Panc1 (cell line): ENCODE data around the gene FBLN7. TPM values are rescaled to one million over a fixed set of nuclear protein-coding genes. Genes with fewer than 3 reads are reported as not detected.

Source experiments
- ATAC-seq: fragments of 200-7000 bp; cut with Tn5 transposase; 2 replicates; pipeline ENCODE4 v1.9.1; 2020; ENCODE audit warnings: mild to moderate bottlenecking, moderate library complexity
- BruUV-seq: library from RNA; stranded (reverse); fragments of 400-500 nt; replicated peaks from 2 replicates; lab custom pipeline; 2021; lab: Mats Ljungman, UMichigan
- CTCF ChIA-PET: fragments of 300-600 bp; sonication (Branson Sonifier 250); formaldehyde crosslinking; loops from one replicate; lab custom pipeline; 2022; ENCODE audit warnings: antibody characterized with exemption; lab: Charles Lee
- POLR2A ChIA-PET: fragments of 300-600 bp; sonication (Branson Sonifier 250); formaldehyde crosslinking; loops from one replicate; lab custom pipeline; 2022; ENCODE audit warnings: antibody characterized with exemption; lab: Charles Lee
- DNase-seq: peaks from one replicate; pipeline ENCODE4 v3.0.0-alpha.2; 2010; ENCODE audit warnings: low read depth, low spot score
- H3K27ac ChIP-seq: 2 replicates; pipeline ENCODE4 v1.5.1; 2011; ENCODE audit warnings: mild to moderate bottlenecking, low read length, inconsistent platforms
- H3K27me3 ChIP-seq: fragments of 200-500 bp; sonication (Bioruptor generic); 2 replicates; pipeline ENCODE4 v1.6.0; 2014; ENCODE audit warnings: low read length, inconsistent platforms; ENCODE audit not compliant: control insufficient read depth, insufficient read depth
- H3K36me3 ChIP-seq: fragments of 200-500 bp; sonication (Bioruptor generic); 2 replicates; pipeline ENCODE4 v1.5.1; 2014; ENCODE audit warnings: inconsistent platforms, mild to moderate bottlenecking, low read length, moderate library complexity; ENCODE audit not compliant: control insufficient read depth, insufficient read depth
- H3K4me1 ChIP-seq: 2 replicates; pipeline ENCODE4 v1.5.1; 2011; ENCODE audit warnings: inconsistent platforms, mild to moderate bottlenecking, low read length, moderate library complexity; ENCODE audit not compliant: control insufficient read depth, insufficient read depth
- H3K4me3 ChIP-seq, 2 experiments: 2 replicates each; pipeline ENCODE4 v1.5.1; 2011 to 2012; ENCODE audit warnings: low read depth in 2 of 2, low read length in 2 of 2, mild to moderate bottlenecking in 2 of 2, inconsistent platforms in 1 of 2, moderate library complexity in 1 of 2
- H3K9me3 ChIP-seq: fragments of 200-500 bp; sonication (Bioruptor generic); 2 replicates; pipeline ENCODE4 v1.5.1; 2014; ENCODE audit warnings: low read depth, mild to moderate bottlenecking, inconsistent platforms, low read length, moderate library complexity; ENCODE audit not compliant: control insufficient read depth, insufficient read depth
- POLR2AphosphoS5 ChIP-seq: IDR thresholded peaks from 2 replicates; pipeline ENCODE4 v1.6.1; 2012; ENCODE audit warnings: mild to moderate bottlenecking, low read depth, low read length, moderate library complexity
- REST ChIP-seq, 2 experiments: IDR thresholded peaks; 2 replicates each; pipeline ENCODE4 v1.6.1; 2011 to 2012; ENCODE audit warnings: low read depth in 2 of 2, control low read depth in 1 of 2, low read length in 1 of 2, mild to moderate bottlenecking in 1 of 2, moderate library complexity in 1 of 2; ENCODE audit not compliant: insufficient read depth in 1 of 2
- SIN3A ChIP-seq: IDR thresholded peaks from 2 replicates; pipeline ENCODE4 v1.6.1; 2012; ENCODE audit warnings: low read depth, mild to moderate bottlenecking, low read length, moderate library complexity, borderline replicate concordance; ENCODE audit not compliant: insufficient read depth
- TCF7L2 ChIP-seq: IDR thresholded peaks from 2 replicates; pipeline ENCODE4 v1.6.1; 2011; ENCODE audit warnings: mild to moderate bottlenecking, low read depth, low read length, inconsistent platforms
- in situ Hi-C: cut with HindIII; loops from 2 replicates; pipeline ENCODE4 v1.10.0; 2016; ENCODE audit warnings: low sequenced_read_pairs, low pct_unique_long_range_greater_than_20kb
- intact Hi-C: fragments of 100-400 bp; cut with micrococcal nuclease; formaldehyde crosslinking; loops from one replicate; pipeline ENCODE4 v1.10.0; 2022; ENCODE audit not compliant: unreplicated experiment
- total RNA-seq: library from RNA; stranded (reverse); gene quantifications from one replicate; pipeline ENCODE4 v1.2.1, GENCODE V29; 2021; ENCODE audit not compliant: unreplicated experiment
- TF ChIP-seq, protein P1 (sequence below): fragments of 450-650 bp; IDR thresholded peaks from 2 replicates; pipeline ENCODE4 v1.5.1; 2017; ENCODE audit warnings: mild to moderate bottlenecking

The FBLN7 gene
- total RNA-seq, 1 experiment from 2014 or later: 0.95 TPM

GRCh38 chr2:112187805-112188596 is 49.8 kb downstream of the FBLN7 start:
- Histone ChIP-seq H3K27me3 (no peaks in the 10 kb centered on the region; the same call in 1 of the 2 replicates), H3K4me3 (no peak overlapping the region), H3K9me3 (no peaks in the 10 kb centered on the region), H3K27ac (no peak overlapping the region), H3K36me3 (no peaks in the 10 kb centered on the region), H3K4me1 (no peaks in the 10 kb centered on the region)
- ATAC-seq (no peak), DNase-seq (no peak)
- in situ Hi-C loops: no loop called here
- ChIA-PET POLR2A (no interaction called here), CTCF (no interaction called here)
- no TSS peak for BruUV-seq
- intact Hi-C loops: no loop called here
- TF ChIP-seq REST (IDR thresholded peaks at IDR 0.05; ENCODE audit: insufficient read depth in 1 of 2, low read depth in 2 of 2, low read length in 1 of 2) (no peak), SIN3A (no peak), POLR2AphosphoS5 (no peak), TCF7L2 (no peak)
- TF ChIP-seq, protein P1, sequence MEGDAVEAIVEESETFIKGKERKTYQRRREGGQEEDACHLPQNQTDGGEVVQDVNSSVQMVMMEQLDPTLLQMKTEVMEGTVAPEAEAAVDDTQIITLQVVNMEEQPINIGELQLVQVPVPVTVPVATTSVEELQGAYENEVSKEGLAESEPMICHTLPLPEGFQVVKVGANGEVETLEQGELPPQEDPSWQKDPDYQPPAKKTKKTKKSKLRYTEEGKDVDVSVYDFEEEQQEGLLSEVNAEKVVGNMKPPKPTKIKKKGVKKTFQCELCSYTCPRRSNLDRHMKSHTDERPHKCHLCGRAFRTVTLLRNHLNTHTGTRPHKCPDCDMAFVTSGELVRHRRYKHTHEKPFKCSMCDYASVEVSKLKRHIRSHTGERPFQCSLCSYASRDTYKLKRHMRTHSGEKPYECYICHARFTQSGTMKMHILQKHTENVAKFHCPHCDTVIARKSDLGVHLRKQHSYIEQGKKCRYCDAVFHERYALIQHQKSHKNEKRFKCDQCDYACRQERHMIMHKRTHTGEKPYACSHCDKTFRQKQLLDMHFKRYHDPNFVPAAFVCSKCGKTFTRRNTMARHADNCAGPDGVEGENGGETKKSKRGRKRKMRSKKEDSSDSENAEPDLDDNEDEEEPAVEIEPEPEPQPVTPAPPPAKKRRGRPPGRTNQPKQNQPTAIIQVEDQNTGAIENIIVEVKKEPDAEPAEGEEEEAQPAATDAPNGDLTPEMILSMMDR: no peak

GRCh38 chr2:112189001-112189556 is 50.9 kb downstream of the FBLN7 start:
- POLR2A ChIA-PET: no interaction called here
- TF ChIP-seq POLR2AphosphoS5 (no peak), SIN3A (no peak), TCF7L2 (no peak), REST (IDR thresholded peaks at IDR 0.05; ENCODE audit: insufficient read depth in 1 of 2, low read depth in 2 of 2, low read length in 1 of 2) (no peak)
- TF ChIP-seq, protein P1: no peak
- in situ Hi-C loops: no loop called here
- no TSS peak for BruUV-seq
- Histone ChIP-seq H3K27ac (no peak overlapping the region), H3K4me1 (no peaks in the 10 kb centered on the region), H3K36me3 (no peaks in the 10 kb centered on the region), H3K27me3 (no peaks in the 10 kb centered on the region; the same call in 1 of the 2 replicates), H3K4me3 (no peak overlapping the region), H3K9me3 (no peaks in the 10 kb centered on the region)
- no peak for ATAC-seq
- DNase-seq: no peak
- intact Hi-C loops: no loop called here
- CTCF ChIA-PET: no interaction called here
